HG03025 (cell line): ENCODE results near the gene PARK7.
"Not testable (repeated sequence)": the region's sequence is repeated elsewhere in the genome, so short reads cannot be mapped to it uniquely, and the experiment has no call there.

Source experiments
- ATAC-seq: cut with Tn5 transposase; IDR thresholded peaks from one replicate; pipeline ENCODE4 v1.9.1; 2021; ENCODE audit warnings: mild to moderate bottlenecking, moderate library complexity; ENCODE audit not compliant: unreplicated experiment, low FRiP score

Gene PARK7

GRCh38 chr1:7942214-7942921 is 19.1 kb upstream of the PARK7 start:
- no peak for ATAC-seq

- no peak for ATAC-seq
These were observed 18.3 kb upstream of the PARK7 start for GRCh38 chr1:7943251-7943650.

GRCh38 chr1:7948960-7949359 is 12.6 kb upstream of the PARK7 start:
- ATAC-seq = no peak

GRCh38 chr1:7952791-7953190 is 8.7 kb upstream of the PARK7 start:
- not testable (repeated sequence) for ATAC-seq

- ATAC-seq = peak; percentile 87
These were observed 7.5 kb upstream of the PARK7 start for GRCh38 chr1:7953850-7954609.

GRCh38 chr1:7954683-7955082 is 6.8 kb upstream of the PARK7 start:
- no peak for ATAC-seq

GRCh38 chr1:7956218-7957032 is 5.1 kb upstream of the PARK7 start:
- ATAC-seq = no peak

- ATAC-seq = no peak
These were observed 1.3 kb upstream of the PARK7 start for GRCh38 chr1:7960165-7960564.

GRCh38 chr1:7960867-7961215 is 670 bp upstream of the PARK7 start:
- no peak for ATAC-seq

- no peak for ATAC-seq
These were observed 464 bp downstream of the PARK7 start for GRCh38 chr1:7962014-7962335.

- no peak for ATAC-seq
These were observed 1.3 kb downstream of the PARK7 start for GRCh38 chr1:7962636-7963377.

- ATAC-seq = not testable (repeated sequence)
These were observed 1.8 kb downstream of the PARK7 start for GRCh38 chr1:7963378-7963730.

- not testable (repeated sequence) for ATAC-seq
These were observed 2.3 kb downstream of the PARK7 start for GRCh38 chr1:7963841-7964240.

GRCh38 chr1:7964476-7964875 is 3.0 kb downstream of the PARK7 start:
- ATAC-seq = no peak

GRCh38 chr1:7967196-7967595 is 5.7 kb downstream of the PARK7 start:
- no peak for ATAC-seq

GRCh38 chr1:7967651-7968050 is 6.1 kb downstream of the PARK7 start:
- ATAC-seq = no peak

GRCh38 chr1:7970246-7970645 is 8.7 kb downstream of the PARK7 start:
- ATAC-seq = no peak

- ATAC-seq = no peak
These were observed 9.5 kb downstream of the PARK7 start for GRCh38 chr1:7971024-7971423.

- ATAC-seq = no peak
These were observed 10.8 kb downstream of the PARK7 start for GRCh38 chr1:7972285-7972684.

- ATAC-seq = no peak
These were observed 11.6 kb downstream of the PARK7 start for GRCh38 chr1:7973086-7973485.
